ENCODE measurements around the gene SATB1.

- TF ChIP-seq CTCF (conservative IDR thresholded peaks at IDR 0.05): no peak
- TF ChIP-seq EZH2 (IDR thresholded peaks at IDR 0.05; ENCODE audit: low read depth): no peak
Observed at GRCh38 chr3:18443665-18444594, 18.8 kb upstream of the SATB1 start.

Measured in PC-9 (cell line).